Fibroblast of the aortic adventitia (primary cell): ENCODE measurements around the gene PPM1J. TPM values are rescaled to one million over a fixed set of nuclear protein-coding genes. Genes with fewer than 3 reads are reported as not detected.

Experiments used
- DNase-seq: peaks from one replicate; pipeline ENCODE4 v3.0.0-alpha.2; 2010; ENCODE audit warnings: low read depth
- H3K4me3 ChIP-seq: 2 replicates; pipeline ENCODE4 v1.5.1; 2011; ENCODE audit warnings: low read depth, mild to moderate bottlenecking, control low read depth, low read length, moderate library complexity
- total RNA-seq: library from RNA; depleted of rRNA; stranded (reverse); fragments of >200 nt; gene quantifications from 2 replicates; pipeline ENCODE4 v1.2.3, GENCODE V29; 2012; ENCODE audit warnings: low replicate concordance
- TF ChIP-seq, protein P1 (sequence below): IDR thresholded peaks from 2 replicates; pipeline ENCODE4 v1.5.1; 2011; ENCODE audit warnings: mild to moderate bottlenecking, low read length, control low read depth, inconsistent platforms; ENCODE audit not compliant: insufficient read depth

PPM1J gene
- total RNA-seq, 1 donor: 0.63 TPM

DNA sequence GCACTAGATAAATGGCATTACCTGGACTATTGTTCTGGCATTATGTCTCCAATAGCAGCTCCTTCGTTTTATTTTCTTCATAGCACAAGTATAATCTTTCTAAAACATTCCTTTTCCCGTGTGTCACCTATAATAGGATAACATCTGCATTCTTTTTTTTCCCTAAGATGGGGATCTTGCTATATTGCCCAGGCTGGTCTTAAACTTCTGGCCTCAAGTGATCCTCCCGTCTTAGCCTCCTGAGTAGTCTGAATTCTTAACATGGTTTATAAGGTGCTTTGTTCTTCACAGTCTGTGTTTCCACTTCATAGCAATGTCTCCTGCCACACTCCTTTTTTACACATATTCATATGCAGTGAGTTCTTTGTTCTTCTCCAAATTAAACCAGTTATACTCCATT lies 49.3 kb downstream of the PPM1J start:
- H3K4me3 ChIP-seq: no peak overlapping the region
- TF ChIP-seq, protein P1, sequence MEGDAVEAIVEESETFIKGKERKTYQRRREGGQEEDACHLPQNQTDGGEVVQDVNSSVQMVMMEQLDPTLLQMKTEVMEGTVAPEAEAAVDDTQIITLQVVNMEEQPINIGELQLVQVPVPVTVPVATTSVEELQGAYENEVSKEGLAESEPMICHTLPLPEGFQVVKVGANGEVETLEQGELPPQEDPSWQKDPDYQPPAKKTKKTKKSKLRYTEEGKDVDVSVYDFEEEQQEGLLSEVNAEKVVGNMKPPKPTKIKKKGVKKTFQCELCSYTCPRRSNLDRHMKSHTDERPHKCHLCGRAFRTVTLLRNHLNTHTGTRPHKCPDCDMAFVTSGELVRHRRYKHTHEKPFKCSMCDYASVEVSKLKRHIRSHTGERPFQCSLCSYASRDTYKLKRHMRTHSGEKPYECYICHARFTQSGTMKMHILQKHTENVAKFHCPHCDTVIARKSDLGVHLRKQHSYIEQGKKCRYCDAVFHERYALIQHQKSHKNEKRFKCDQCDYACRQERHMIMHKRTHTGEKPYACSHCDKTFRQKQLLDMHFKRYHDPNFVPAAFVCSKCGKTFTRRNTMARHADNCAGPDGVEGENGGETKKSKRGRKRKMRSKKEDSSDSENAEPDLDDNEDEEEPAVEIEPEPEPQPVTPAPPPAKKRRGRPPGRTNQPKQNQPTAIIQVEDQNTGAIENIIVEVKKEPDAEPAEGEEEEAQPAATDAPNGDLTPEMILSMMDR: no peak
- no peak for DNase-seq

Other genes starting within 250 kb of the PPM1J start
- gene WNT2B, start 206.4 kb downstream of the PPM1J start, total RNA-seq: 1.8 and 2.4 TPM in 2 replicates
- 8.1 and 22.1 TPM in 2 replicates for gene ST7L, start 96.2 kb downstream of the PPM1J start, total RNA-seq
- 79.9 and 281 TPM in 2 replicates for gene CAPZA1, start 95.5 kb downstream of the PPM1J start, total RNA-seq
- 21.4 and 31.5 TPM in 2 replicates for gene MOV10, start 40.7 kb downstream of the PPM1J start, total RNA-seq
- gene RHOC, start 8.2 kb downstream of the PPM1J start, total RNA-seq: 223 and 471 TPM in 2 replicates
- gene SLC16A1, start 240.9 kb upstream of the PPM1J start, total RNA-seq: 65.5 and 71.9 TPM in 2 replicates